IMR-90 (cell line): ENCODE results near the gene FAM120A. TPM values are rescaled to one million over a fixed set of nuclear protein-coding genes. Genes with fewer than 3 reads are reported as not detected.
A peak's percentile ranks its signal among the peaks of the same experiment; 100 is the strongest.

ENCODE experiments used
- ATAC-seq: fragments of 200-7000 bp; cut with Tn5 transposase; 2 replicates; pipeline ENCODE4 v1.9.1; 2020; ENCODE audit warnings: low read depth, mild to moderate bottlenecking, moderate library complexity
- BruUV-seq: library from RNA; stranded (reverse); fragments of 400-500 nt; replicated peaks from 2 replicates; lab custom pipeline; 2021; lab: Mats Ljungman, UMichigan
- CTCF ChIA-PET: fragments of 300-600 bp; formaldehyde crosslinking; extraction: SDS; loops from one replicate; lab custom pipeline; 2021; ENCODE audit warnings: antibody characterized with exemption; lab: Yijun Ruan, JAX
- POLR2A ChIA-PET: fragments of 300-600 bp; sonication (Branson Sonifier 250); formaldehyde crosslinking; loops from one replicate; lab custom pipeline; 2022; ENCODE audit warnings: antibody characterized with exemption; ENCODE audit not compliant: unreplicated experiment; lab: Charles Lee
- DNase-seq: peaks from one replicate; pipeline ENCODE4 v3.0.0; 2013
- H2AFZ ChIP-seq: replicated peaks from 2 replicates; pipeline ENCODE3; 2013; ENCODE audit warnings: low read length, mild to moderate bottlenecking; ENCODE audit not compliant: poor library complexity
- H2AK5ac ChIP-seq: 2 replicates; pipeline ENCODE4 v1.6.1; 2013; ENCODE audit warnings: low read depth, low read length, inconsistent platforms
- H2AK9ac ChIP-seq: replicated peaks from 2 replicates; pipeline ENCODE3; 2013; ENCODE audit warnings: mild to moderate bottlenecking, low read depth, low read length, moderate library complexity; ENCODE audit not compliant: poor library complexity
- H2BK120ac ChIP-seq: 2 replicates; pipeline ENCODE4 v1.6.1; 2013; ENCODE audit warnings: low read depth, low read length, inconsistent platforms
- H2BK15ac ChIP-seq: 3 replicates; pipeline ENCODE4 v1.6.1; 2013; ENCODE audit warnings: low read depth, low read length, inconsistent platforms
- H2BK20ac ChIP-seq: 2 replicates; pipeline ENCODE4 v1.6.1; 2013; ENCODE audit warnings: low read depth, mild to moderate bottlenecking, inconsistent platforms, low read length, moderate library complexity
- H2BK5ac ChIP-seq: 2 replicates; pipeline ENCODE4 v1.6.1; 2013; ENCODE audit warnings: mild to moderate bottlenecking, low read depth, low read length, inconsistent platforms; ENCODE audit not compliant: poor library complexity, severe bottlenecking
- H3K14ac ChIP-seq: replicated peaks from 2 replicates; pipeline ENCODE4 v1.6.1; 2013; ENCODE audit warnings: low read depth, low read length, inconsistent platforms
- H3K18ac ChIP-seq: 2 replicates; pipeline ENCODE4 v1.6.1; 2013; ENCODE audit warnings: low read depth, low read length, control low read depth
- H3K23ac ChIP-seq: 2 replicates; pipeline ENCODE4 v1.6.1; 2013; ENCODE audit warnings: low read depth, low read length, inconsistent platforms
- H3K27ac ChIP-seq: 2 replicates; pipeline ENCODE4 v1.5.1; 2013; ENCODE audit warnings: mild to moderate bottlenecking, control low read depth, low read length; ENCODE audit not compliant: insufficient read depth
- H3K27me3 ChIP-seq: 2 replicates; pipeline ENCODE4 v1.6.1; 2013; ENCODE audit warnings: low read length; ENCODE audit not compliant: control insufficient read depth, insufficient read depth
- H3K36me3 ChIP-seq: 2 replicates; pipeline ENCODE4 v1.6.1; 2013; ENCODE audit warnings: low read length, mixed read lengths; ENCODE audit not compliant: control insufficient read depth, insufficient read depth
- H3K4ac ChIP-seq: 2 replicates; pipeline ENCODE4 v1.6.1; 2013; ENCODE audit warnings: low read depth, low read length, inconsistent platforms
- H3K4me1 ChIP-seq: 2 replicates; pipeline ENCODE4 v1.6.1; 2013; ENCODE audit warnings: low read length, mixed read lengths; ENCODE audit not compliant: control insufficient read depth, insufficient read depth
- H3K4me2 ChIP-seq: 2 replicates; pipeline ENCODE4 v1.6.1; 2013; ENCODE audit warnings: low read depth, mild to moderate bottlenecking, control low read depth, low read length, moderate library complexity
- H3K4me3 ChIP-seq: 2 replicates; pipeline ENCODE4 v1.5.1; 2013; ENCODE audit warnings: low read depth, mild to moderate bottlenecking, control low read depth, low read length, moderate library complexity; ENCODE audit not compliant: insufficient read depth
- H3K56ac ChIP-seq: 2 replicates; pipeline ENCODE4 v1.6.1; 2013; ENCODE audit warnings: low read length, inconsistent platforms; ENCODE audit not compliant: insufficient read depth; ENCODE audit errors: extremely low read depth
- H3K79me1 ChIP-seq, 2 experiments: 2 replicates each; pipeline ENCODE4 v1.6.1; 2013; ENCODE audit warnings: low read length in 2 of 2, inconsistent platforms in 1 of 2, low read depth in 1 of 2
- H3K9ac ChIP-seq: 2 replicates; pipeline ENCODE4 v1.6.1; 2013; ENCODE audit warnings: low read depth, low read length, control low read depth
- H3K9me1 ChIP-seq: 2 replicates; pipeline ENCODE4 v1.6.1; 2013; ENCODE audit warnings: low read length, inconsistent platforms; ENCODE audit not compliant: insufficient read depth
- H3K9me3 ChIP-seq: 2 replicates; pipeline ENCODE4 v1.6.1; 2013; ENCODE audit warnings: low read length; ENCODE audit not compliant: control insufficient read depth, insufficient read depth
- H4K20me1 ChIP-seq: 2 replicates; pipeline ENCODE4 v1.6.1; 2013; ENCODE audit warnings: low read length, inconsistent platforms; ENCODE audit not compliant: insufficient read depth
- H4K5ac ChIP-seq: 2 replicates; pipeline ENCODE4 v1.6.1; 2013; ENCODE audit warnings: mild to moderate bottlenecking, low read depth, low read length, control low read depth
- H4K8ac ChIP-seq, 2 experiments: 2 replicates each; pipeline ENCODE4 v1.6.1; 2013; ENCODE audit warnings: low read depth in 2 of 2, low read length in 2 of 2, control low read depth in 1 of 2, inconsistent platforms in 1 of 2
- H4K91ac ChIP-seq: 2 replicates; pipeline ENCODE4 v1.6.1; 2013; ENCODE audit warnings: low read depth, low read length, inconsistent platforms; ENCODE audit not compliant: insufficient read depth
- USF2 ChIP-seq: fragments of 150-350 bp; IDR thresholded peaks from 2 replicates; pipeline ENCODE4 v1.6.1; 2017; ENCODE audit warnings: mild to moderate bottlenecking, antibody characterized with exemption, low read length, low read depth
- WGBS, 2 experiments: methylation state at CpG; one replicate each; pipeline versions ENCODE4 v1.1.5 to v1.1.7; 2013; ENCODE audit warnings: missing lambda C conversion rate in 2 of 2; ENCODE audit not compliant: insufficient read length in 1 of 2; ENCODE audit errors: extremely low coverage in 2 of 2; 5-methylcytosine and 5-hydroxymethylcytosine counted together
- dilution Hi-C: fragments of 300-500 bp; cut with HindIII; formaldehyde crosslinking; loops from one replicate; pipeline ENCODE4 v1.14.3; 2018; ENCODE audit warnings: low sequenced_read_pairs; ENCODE audit not compliant: unreplicated experiment
- in situ Hi-C: fragments of 300-500 bp; cut with MboI; formaldehyde crosslinking; loops from 3 replicates; pipeline ENCODE4 v1.14.3; 2019; ENCODE audit warnings: low sequenced_read_pairs, inconsistent platforms, mixed read lengths
- intact Hi-C: fragments of 100-400 bp; cut with micrococcal nuclease; formaldehyde crosslinking; loops from 2 replicates; pipeline ENCODE4 v1.10.0; 2022
- polyA plus RNA-seq, 3 experiments: library from polyadenylated mRNA; depleted of rRNA; stranded (reverse); fragments of >200 nt; gene quantifications; 2 replicates each; pipeline ENCODE4 v1.2.3, GENCODE V29; 2012; ENCODE audit warnings: low replicate concordance in 1 of 3
- total RNA-seq: library from RNA; depleted of rRNA; stranded (reverse); fragments of >200 nt; gene quantifications from 2 replicates; pipeline ENCODE4 v1.2.3, GENCODE V29; 2012

Gene FAM120A
- total and polyA plus RNA-seq, 2 of the 4 experiments (the other 2 are of a cell fraction) = 61.6 to 75.1 TPM

GRCh38 chr9:93567271-93567959, 115.9 kb downstream of the FAM120A start:
- no peaks in the 10 kb centered on the region for H4K20me1 ChIP-seq
- H3K36me3 ChIP-seq = peaks cover 16% of the 10 kb centered on the region
- no peak for ATAC-seq
- TF ChIP-seq USF2 = no peak
- H2BK120ac ChIP-seq = 0 out of 2 replicates have a peak overlapping the region, but pooled peaks have one; percentile 20
- peak overlapping the region; percentile 88 for H4K91ac ChIP-seq
- H2AFZ ChIP-seq = peak overlapping the region; percentile 90
- H3K4me3 ChIP-seq = peak overlapping the region; percentile 51
- H3K27me3 ChIP-seq = no peaks in the 10 kb centered on the region
- H3K18ac ChIP-seq = peak overlapping the region; percentile 48; the same call in 1 of the 2 replicates
- dilution Hi-C loops = loop anchor here (10.0 kb wide), 1 partner anchor 103 kb away; no protein-coding TSS in a partner anchor
- H3K4me2 ChIP-seq = peak overlapping the region; percentile 96
- H4K8ac ChIP-seq = peak overlapping the region; percentile 96 to 100
- peak overlapping the region; percentile 87 for H2AK9ac ChIP-seq
- H3K4me1 ChIP-seq = peaks cover 7% of the 10 kb centered on the region
- H3K27ac ChIP-seq = peak overlapping the region; percentile 85
- peak overlapping the region; percentile 97 for H3K14ac ChIP-seq
- peak overlapping the region; percentile 91 for H3K9ac ChIP-seq
- peak overlapping the region; percentile 97 for H3K4ac ChIP-seq
- DNase-seq = no peak
- peak overlapping the region; percentile 98 for H4K5ac ChIP-seq
- ChIA-PET POLR2A (no interaction called here), CTCF (no interaction called here)
- H2BK5ac ChIP-seq = peak overlapping the region; percentile 72
- H3K9me1 ChIP-seq = peaks cover 12% of the 10 kb centered on the region
- peak overlapping the region; percentile 99 for H3K23ac ChIP-seq
- H3K56ac ChIP-seq = peak overlapping the region; percentile 95
- intact Hi-C loops = loop anchor here (2.0 to 10.0 kb wide), 2 partner anchors 253 to 407 kb away; no protein-coding TSS in a partner anchor
- H3K9me3 ChIP-seq = no peaks in the 10 kb centered on the region
- H2BK15ac ChIP-seq = no peak overlapping the region
- peak overlapping the region; percentile 100 for H2AK5ac ChIP-seq
- no TSS peak for BruUV-seq
- H2BK20ac ChIP-seq = no peak overlapping the region
- WGBS, 2 experiments = no CpG with 5 or more reads among the region's 15 CpGs
- in situ Hi-C loops = loop anchor here (10.0 to 25.0 kb wide), 2 partner anchors 113 to 455 kb away; partner anchors contain the start of genes FAM120A and FAM120AOS
- H3K79me1 ChIP-seq = peaks cover 9 to 22% of the 10 kb centered on the region in 2 experiments
